Mucosa of gallbladder (tissue), 1 donor: ENCODE data around the gene MYT1. TPM values are rescaled to one million over a fixed set of nuclear protein-coding genes. Genes with fewer than 3 reads are reported as not detected.
"Not testable (repeated sequence)": the region's sequence is repeated elsewhere in the genome, so short reads cannot be mapped to it uniquely, and the experiment has no call there.

ENCODE experiments used
- DNase-seq: peaks from one replicate; pipeline ENCODE4 v3.0.0-alpha.2; 2020; ENCODE audit warnings: low spot score
- total RNA-seq: library from RNA; stranded (reverse); gene quantifications from one replicate; pipeline ENCODE4 v1.2.1, GENCODE V29; 2021
- donor health status: DM: no; HTN: no; CAD: no.

MYT1 gene
- total RNA-seq, result 0.17 TPM

GRCh38 chr20:64164123-64164836, at the start of gene MYT1:
Gene MYT1, plus strand, starts transcription at chr20:64164452. Its CDS starts 34,410 bp downstream, at chr20:64198862.
- no peak for DNase-seq

- no peak for DNase-seq
Measured at GRCh38 chr20:64115171-64115911, 48.9 kb upstream of the MYT1 start.

GRCh38 chr20:64116016-64116415, 48.2 kb upstream of the MYT1 start:
- DNase-seq, result no peak

DNA sequence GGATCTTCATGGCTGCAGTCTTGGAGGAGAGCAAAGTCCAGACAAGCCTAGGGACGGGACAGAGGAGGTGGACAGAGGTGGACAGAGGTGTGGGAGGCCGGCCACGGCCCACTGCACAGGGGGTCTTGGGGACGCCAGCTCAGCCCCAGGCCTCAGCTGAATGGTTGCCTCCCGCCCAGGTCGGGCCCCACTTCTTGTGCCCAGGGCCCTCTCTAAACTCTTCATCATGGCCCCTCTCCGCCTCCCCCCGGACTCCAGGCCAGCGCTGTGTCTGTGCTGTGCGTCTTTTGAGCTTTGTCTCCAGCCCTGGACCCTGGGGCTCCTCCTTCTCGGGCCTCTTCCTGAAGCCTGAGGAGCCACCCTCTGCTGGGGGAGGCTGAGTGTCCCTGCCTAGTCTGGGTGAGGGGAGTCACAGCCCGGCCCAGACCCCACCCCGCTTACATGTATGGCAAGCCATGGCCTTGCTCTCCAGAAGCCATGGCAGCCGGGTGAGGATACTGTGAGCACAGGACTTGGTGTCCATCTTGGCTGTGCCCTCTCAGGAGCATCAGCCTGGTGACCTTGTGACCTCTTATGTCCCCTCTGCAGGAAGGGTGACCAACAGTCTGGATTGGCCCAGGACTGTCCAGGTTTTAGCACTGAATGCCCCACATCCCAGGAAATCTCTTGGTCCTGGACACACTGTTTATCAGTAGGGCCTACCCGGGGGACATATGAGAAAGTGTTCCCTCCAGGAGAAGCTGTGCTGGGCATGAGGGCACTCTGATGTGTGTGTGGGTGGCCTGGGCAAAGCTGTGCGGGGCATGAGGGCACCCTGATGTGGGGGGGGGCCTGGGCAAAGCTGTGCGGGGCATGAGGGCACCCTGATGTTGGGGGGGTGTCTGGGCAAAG, 47.5 kb upstream of the MYT1 start:
- DNase-seq, result no peak

DNA sequence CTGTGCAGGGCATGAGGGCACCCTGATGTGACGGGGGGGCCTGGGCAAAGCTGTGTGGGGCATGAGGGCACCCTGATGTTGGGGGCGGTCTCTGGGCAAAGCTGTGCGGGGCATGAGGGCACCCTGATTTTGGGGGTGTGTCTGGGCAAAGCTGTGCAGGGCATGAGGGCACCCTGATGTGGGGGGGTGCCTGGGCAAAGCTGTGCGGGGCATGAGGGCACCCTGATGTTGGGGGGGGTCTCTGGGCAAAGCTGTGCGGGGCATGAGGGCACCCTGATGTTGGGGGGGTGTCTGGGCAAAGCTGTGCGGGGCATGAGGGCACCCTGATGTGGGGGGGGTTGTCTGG, 46.8 kb upstream of the MYT1 start:
- not testable (repeated sequence) for DNase-seq

GRCh38 chr20:64119301-64119680, 45.0 kb upstream of the MYT1 start:
- no peak for DNase-seq

DNA sequence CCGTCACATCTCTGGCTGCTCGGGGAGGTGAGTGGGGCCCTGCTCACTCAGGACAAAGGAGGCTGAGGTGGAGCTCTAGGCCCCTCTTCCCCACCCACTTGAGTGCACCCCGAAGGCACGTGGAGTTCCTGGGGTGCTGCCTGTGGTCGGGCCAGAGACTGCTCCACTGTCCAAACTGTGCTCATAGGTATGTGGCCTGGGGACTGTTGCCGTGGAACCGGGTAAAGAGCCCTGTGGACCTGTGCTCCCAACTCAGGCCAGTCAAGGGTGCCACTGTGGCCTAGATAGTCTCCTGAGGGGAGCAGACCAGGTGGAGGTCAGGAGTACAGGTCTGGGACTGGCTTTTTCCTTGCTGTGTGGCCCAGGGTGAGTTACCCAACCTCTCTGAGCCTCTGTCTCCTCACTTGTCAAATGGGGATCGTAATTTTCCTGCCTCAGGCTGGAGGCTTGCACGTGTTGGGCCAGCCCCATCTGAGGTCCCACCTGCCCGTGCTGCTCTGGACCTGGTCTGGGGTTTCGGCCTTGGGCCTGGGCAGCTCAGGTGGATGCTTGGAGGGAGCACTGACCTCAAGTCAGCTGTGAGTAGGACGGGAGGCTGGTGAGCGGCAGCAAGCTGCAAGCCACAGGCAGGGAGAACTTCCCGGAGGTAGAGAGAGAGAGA, 44.4 kb upstream of the MYT1 start:
- no peak for DNase-seq

DNA sequence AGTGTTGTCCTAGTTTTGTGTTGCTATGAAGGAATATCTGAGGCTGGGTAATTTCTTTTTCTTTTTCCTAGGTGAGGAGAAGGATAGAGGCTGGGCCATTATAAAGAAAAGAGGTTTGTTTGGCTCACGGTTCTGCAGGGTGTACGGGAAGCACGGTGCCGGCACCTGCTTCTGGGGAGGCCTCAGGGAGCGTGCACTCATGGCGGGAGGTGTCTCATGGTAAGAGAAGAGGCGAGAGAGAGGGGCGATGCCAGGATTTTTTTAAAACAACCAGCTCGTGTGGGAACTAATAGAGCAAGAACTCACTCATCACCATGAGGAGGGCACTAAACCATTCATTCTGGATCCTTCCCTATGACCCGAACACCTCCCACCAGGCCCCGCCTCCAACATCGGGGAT, 42.7 kb upstream of the MYT1 start:
- no peak for DNase-seq

- DNase-seq, result not testable (repeated sequence)
Measured at GRCh38 chr20:64122927-64123326, 41.3 kb upstream of the MYT1 start.

- DNase-seq, result not testable (repeated sequence)
Measured at GRCh38 chr20:64123517-64123916, 40.7 kb upstream of the MYT1 start.

DNA sequence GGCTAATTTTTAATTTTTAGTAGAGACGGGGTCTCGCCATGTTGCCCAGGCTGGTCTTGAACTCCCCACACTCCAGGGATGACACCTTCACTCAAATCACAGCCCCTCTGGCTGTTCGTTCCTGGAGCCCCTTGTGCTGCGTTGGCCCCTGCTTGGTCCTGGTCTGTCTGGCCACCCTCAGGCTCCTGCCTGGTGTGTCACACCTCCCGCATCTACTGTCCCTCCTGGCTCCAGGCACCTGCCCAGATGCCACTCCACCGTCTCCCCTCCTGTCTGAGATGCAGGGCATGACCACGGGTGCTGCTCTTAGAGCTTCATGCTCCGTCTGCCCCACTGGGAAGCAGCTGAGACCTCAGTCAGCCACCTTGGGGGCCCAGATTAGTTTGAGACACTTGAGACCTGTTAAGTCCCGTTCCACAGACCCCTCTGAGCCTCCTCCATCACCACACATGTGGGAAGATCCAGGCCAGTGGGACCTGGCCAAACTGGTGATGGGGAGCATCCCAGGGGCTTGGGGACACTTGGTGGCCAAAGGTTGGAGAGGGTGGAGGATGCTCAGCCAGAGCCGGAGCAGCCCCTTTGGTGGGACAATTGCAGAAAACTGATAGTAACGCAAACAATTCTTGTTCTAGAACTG, 35.0 kb upstream of the MYT1 start:
- no peak for DNase-seq

DNA sequence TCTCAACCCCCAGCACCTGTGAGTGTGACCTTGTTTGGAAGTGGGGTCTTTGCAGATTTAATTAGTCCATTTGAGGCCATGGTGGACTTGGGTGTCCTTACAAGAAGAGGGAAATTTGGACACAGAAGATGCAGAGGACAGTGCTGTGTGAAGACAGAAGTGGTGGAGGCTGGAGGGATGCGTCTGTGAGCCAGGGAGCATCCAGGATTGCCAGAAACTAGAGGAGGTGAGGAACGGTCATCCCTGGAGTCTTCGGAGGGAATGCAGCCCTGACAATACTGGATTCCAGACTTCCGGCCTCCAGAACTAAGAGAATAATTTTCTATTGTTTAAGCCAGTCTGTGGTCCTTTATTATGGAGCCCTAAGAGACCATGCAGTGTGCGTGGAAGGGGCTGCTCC, 34.0 kb upstream of the MYT1 start:
- DNase-seq, result no peak

- DNase-seq, result no peak
Measured at GRCh38 chr20:64130876-64131275, 33.4 kb upstream of the MYT1 start.

DNA sequence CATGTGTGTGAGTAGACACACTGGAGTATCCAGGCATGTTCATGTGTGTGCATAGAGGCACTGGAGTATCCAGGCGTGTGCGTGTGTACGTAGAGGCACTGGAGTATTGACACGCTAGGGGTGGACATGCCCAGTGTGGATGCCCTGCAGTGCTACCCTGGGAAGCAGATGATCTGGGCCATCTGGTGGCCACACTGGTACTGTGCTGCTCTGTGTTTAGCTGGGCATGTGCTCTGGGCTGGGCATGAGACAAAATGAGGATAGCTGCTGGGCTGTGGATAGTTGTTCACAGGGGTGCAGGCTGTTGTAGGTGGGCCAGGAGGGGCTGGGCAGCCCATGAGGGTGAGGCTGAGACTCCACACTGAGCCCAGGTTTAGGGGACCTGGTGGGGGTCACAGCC, 32.8 kb upstream of the MYT1 start:
- no peak for DNase-seq

- DNase-seq, result no peak
Measured at GRCh38 chr20:64133951-64134407, 30.3 kb upstream of the MYT1 start.

DNA sequence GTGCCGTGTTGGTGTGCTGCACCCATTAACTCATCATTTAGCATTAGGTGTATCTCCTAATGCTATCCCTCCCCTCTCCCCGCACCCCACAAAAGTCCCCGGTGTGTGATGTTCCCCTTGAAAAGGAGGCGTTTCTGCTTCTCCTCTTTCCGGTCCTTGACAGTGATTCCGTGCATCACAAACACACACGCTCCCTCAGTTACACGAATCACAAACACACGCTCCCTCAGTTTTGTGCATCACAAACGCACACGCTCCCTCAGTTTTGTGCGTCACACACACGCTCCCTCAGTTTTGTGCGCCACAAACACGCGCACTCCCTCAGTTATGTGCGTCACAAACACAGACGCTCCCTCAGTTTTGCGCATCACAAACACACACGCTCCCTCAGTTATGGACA, 29.5 kb upstream of the MYT1 start:
- not testable (repeated sequence) for DNase-seq

- no peak for DNase-seq
Measured at GRCh38 chr20:64136004-64136710, 28.1 kb upstream of the MYT1 start.

- no peak for DNase-seq
Measured at GRCh38 chr20:64137598-64138031, 26.6 kb upstream of the MYT1 start.

DNA sequence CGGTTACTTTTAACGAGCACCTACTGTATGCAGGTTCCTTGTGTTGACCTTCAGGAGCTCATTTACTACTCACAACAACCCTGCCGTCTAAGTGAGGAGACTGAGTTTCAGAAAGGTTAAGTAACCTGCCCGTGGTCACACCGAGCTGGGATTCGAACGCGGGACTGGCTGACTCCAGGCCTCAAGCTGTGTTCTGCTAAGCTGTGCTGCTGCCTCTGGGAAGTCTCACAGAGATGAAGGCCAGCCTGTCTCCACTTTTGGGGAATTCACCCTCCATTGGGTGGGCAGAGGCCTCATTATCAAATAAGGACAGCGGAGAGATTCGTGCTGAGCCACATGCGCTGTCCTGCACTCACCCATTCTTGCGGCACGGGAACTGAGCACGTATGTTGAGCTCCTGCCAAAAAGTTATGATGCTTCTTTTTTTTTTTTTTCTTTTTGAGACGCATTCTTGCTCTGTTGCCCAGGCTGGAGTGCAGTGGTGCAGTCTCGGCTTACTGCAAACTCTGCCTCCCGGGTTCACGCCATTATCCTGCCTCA, 25.9 kb upstream of the MYT1 start:
- no peak for DNase-seq
